NCI-H82 treated with DMSO at 0.1 percent for 48 hours (cell line): Measurements from ENCODE around the gene TLR7.

Experiments used
- DNase-seq: peaks from one replicate; lab custom pipeline; 2025; ENCODE audit not compliant: unreplicated experiment; lab: John Stamatoyannopoulos, UW

The TLR7 gene

DNA sequence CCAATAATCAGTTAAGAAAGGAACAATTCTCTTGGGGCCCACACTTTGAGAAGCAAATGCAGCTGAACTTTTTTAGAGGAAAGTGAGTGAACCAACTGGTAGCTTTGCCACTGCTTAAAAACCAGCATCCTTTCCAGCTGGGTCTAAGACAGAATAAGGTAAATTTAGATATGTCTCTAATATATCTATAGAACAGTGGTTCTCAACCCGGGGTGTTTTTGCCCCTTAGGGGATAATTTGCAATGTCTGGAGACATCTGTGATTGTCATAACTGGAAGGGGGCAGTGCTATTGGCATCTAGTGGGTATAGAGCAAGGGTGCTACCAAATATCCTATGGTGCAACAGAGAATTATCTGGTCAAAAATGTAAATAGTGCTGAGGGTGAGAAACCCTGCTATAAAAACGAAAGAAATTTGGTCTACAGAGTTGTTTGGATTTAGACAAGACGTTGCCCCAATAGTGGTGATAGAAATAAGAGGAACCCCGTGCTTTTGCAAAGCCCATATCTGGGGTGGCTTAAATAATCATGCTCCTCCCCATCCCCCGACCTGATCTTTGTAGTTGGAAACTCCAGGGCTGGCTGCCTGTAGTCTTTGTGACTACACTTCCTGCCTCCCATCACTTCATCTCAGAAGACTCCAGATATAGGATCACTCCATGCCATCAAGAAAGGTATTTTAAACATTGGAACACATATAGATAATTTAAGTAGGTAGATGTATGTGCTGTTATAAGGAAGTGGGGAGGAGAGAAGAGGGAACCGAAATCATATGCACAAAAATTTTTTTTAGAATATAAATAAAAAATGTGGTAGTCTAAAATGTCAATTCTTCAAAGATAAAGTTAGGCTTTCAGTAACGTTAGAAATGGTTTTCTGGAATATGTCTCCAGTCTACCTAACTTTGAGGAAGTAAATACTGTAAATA, at the start of gene TLR7:
Gene TLR7 (plus strand): TSS at position 622 of the 927 bp plus-strand sequence. CDS start 507 bp downstream, outside the sequence.
- DNase-seq, result no peak

GRCh38 chrX:12817528-12817927, 49.3 kb upstream of the TLR7 start:
- DNase-seq, result no peak

GRCh38 chrX:12819222-12819621, 47.6 kb upstream of the TLR7 start:
- DNase-seq, result no peak

DNA sequence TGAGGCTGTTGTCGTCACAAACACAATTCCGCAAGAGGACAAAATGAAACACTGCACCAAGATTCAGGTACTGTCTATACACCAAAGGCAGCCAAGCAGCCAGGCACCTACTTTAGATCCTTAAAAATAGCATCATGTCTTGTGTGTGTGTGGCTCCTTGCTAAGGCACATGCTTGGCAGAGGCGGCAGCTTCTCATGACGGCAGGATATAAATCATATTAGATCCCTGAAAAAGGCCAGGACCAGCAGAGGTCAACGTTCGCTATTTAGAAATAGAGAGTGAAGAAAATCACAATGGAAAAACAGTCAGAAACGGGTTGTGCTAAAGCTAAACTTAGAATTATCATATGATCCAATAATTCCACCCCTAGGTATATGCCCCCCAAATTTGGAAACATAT, 46.1 kb upstream of the TLR7 start:
- no peak for DNase-seq

DNA sequence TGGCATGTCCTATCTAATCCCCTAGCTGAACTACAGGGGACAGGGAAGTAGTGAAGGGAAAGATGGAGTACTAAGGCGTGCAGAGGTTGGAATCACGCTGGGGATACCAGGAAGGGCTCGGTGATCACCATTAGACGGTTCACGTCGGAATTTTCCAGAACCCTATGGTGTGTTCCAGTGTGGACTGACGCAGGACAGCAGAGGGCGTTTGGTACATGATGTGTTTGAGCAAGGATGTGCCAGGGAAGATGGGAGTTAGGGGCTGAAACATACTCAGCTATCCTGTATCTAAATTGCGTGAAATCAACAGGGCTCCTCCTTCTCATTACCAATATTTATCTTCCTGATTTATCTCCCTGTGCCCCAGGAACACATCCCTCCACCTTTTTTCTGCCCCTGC, 41.9 kb upstream of the TLR7 start:
- no peak for DNase-seq

- DNase-seq, result no peak
These were observed 41.1 kb upstream of the TLR7 start for GRCh38 chrX:12825801-12826200.

DNA sequence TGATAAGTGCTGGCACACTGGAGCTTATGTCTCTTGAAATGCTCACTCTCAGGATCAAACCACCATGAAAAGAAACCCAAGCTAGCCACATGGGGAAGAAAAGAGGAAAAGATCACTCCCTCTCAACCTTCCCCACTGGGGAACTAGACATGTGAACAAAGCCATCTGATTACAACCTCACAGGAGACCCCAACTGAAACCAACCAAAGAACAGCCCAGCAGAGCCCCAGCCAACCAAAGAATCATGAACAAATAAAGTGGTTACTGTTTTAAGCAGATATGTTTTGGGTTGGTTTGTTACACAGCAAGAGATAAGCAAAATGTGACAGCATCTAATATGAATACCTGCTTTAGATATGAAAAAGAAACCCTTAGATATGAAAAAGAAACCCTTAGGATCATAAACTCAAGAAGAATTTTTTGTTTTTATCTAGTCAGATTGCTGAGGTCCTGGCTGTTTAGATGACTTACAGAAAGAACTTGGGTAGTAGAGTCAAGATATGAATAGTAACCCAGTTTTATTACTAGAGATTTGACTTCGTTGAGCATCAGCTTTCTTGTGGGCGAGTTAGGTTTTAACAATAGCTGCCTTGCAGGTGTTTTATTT, 23.7 kb upstream of the TLR7 start:
- DNase-seq, result no peak

- no peak for DNase-seq
These were observed 23.1 kb upstream of the TLR7 start for GRCh38 chrX:12843668-12844279.

DNA sequence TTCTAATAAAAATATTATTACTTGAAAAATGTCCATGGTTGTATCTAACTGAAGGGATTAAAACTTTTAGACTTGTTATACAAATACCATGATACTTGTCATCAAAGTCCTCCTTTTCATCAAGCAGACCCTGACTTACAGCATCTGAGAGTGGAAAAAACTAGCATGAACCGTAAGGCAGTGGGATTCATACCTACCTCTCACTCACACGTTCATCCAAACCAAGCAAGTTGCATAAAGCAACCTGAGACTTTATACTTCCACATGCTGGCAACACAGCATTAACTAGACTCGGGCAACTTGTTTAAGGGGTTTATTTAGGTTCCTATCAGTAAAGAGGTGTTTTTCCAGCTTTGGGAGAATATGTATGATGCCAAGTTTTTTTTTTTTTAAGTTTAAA, 22.6 kb upstream of the TLR7 start:
- DNase-seq, result no peak

DNA sequence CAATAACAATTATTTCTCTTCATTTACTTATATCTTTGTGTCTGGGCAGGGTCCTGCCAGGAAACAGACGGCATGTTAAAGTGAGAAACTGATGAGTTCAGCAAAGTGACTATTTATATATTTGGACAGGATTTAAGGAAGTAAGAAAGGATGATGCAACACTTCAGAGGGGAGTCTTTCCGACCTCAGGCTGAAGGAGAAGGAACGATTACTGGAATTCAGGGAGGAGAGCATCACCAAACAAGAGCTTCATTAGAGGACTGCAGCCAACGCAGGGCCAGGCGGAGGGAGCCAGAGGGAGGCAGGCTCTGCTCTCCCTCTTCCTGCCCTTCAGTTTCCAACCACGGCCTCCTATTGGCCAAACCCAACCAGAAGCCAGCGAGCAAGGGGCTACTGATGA, 1.5 kb upstream of the TLR7 start:
- DNase-seq, result no peak

DNA sequence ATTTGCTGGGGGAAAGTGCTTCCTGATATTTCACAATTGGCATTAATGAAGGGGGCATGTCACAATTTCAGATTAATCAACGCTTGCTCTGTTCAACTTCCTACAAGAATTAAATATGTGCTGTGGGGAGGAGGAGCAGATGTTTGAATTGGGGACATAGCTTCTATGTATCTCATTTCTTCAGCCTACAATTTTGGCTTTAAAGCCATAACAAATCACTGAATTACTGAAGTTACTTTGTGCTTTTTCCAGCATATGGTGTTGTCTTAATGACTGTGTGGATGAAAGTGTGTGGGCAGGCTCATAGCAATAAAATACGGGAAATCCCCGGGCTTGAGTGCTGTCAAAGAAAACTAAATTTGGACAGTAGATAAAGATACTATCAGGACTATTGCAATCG, 813 bp downstream of the TLR7 start:
- no peak for DNase-seq

GRCh38 chrX:12868747-12869146, 1.9 kb downstream of the TLR7 start:
- no peak for DNase-seq

- DNase-seq, result no peak
These were observed 4.4 kb downstream of the TLR7 start for GRCh38 chrX:12871257-12871656.

- no peak for DNase-seq
These were observed 5.9 kb downstream of the TLR7 start for GRCh38 chrX:12872741-12873140.

- DNase-seq, result no peak
These were observed 7.7 kb downstream of the TLR7 start for GRCh38 chrX:12874581-12874980.

DNA sequence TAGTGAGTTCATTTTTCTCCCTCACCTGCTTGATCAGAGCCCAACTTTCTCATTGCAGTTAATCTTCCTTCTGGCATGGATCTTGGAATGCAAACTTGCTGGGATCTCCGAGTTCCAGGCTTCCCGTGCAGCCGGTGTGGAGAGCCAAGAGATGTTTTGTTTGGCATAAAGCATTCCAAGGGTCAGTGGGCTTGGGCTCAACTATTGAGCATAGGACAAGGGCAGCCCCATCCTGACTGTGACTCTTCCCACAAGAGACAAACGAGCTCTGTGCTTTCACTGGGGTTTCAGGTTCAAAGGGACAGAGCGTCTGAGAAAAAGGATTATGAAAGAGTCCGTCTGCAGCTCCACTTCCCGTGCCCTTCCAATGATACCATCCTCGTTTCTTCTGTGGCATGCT, 10.5 kb downstream of the TLR7 start:
- no peak for DNase-seq

DNA sequence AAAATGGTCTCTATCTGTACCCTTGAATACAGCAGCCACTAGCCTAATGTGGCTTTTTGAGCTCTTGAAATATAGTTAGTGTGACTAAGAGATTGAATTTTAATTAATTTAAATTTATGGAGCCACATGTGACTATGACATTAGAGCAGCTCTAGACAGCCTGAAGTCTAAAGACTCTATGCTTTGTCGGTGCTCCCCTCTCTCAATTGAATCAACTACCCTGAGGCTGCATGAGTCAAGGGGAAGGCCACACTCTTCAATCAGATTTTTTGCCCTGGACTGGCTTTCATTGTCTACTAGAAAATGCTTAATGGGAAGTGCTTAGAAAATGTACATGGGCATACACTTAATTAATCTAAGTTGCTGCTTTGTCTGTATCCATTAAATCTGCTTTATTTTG, 11.7 kb downstream of the TLR7 start:
- DNase-seq, result no peak

DNA sequence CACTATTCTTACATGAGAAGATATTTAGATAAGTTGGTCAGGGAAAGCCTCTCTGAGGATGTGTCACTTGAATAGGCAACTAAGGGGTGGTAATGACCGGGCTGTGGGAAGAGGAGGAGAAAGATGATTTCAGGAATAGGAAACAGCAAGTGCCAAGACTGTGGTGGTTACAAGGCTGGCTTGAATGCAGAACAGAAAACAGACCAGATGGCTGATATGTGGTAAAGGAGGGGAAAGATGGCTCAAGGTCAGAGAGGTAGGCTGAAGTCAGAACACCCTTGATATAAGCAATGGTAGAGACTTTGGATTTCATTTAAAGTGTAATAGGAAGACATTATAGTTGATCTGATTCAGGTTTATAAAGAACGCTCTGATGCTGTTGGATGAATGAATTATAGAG, 15.0 kb downstream of the TLR7 start:
- DNase-seq, result no peak

- peak; percentile 10 for DNase-seq
These were observed 18.6 kb downstream of the TLR7 start for GRCh38 chrX:12885508-12885907.

DNA sequence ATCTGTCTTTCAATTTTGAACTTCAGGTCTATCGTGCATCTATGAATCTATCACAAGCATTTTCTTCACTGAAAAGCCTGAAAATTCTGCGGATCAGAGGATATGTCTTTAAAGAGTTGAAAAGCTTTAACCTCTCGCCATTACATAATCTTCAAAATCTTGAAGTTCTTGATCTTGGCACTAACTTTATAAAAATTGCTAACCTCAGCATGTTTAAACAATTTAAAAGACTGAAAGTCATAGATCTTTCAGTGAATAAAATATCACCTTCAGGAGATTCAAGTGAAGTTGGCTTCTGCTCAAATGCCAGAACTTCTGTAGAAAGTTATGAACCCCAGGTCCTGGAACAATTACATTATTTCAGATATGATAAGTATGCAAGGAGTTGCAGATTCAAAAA, 19.7 kb downstream of the TLR7 start:
- DNase-seq, result no peak

GRCh38 chrX:12887141-12887540, 20.3 kb downstream of the TLR7 start:
- DNase-seq, result no peak

DNA sequence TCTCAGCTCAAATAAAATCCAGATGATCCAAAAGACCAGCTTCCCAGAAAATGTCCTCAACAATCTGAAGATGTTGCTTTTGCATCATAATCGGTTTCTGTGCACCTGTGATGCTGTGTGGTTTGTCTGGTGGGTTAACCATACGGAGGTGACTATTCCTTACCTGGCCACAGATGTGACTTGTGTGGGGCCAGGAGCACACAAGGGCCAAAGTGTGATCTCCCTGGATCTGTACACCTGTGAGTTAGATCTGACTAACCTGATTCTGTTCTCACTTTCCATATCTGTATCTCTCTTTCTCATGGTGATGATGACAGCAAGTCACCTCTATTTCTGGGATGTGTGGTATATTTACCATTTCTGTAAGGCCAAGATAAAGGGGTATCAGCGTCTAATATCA, 20.9 kb downstream of the TLR7 start:
- no peak for DNase-seq
